Renal pelvis (tissue), 4 donors: ENCODE measurements around the gene BRD3OS. TPM values are rescaled to one million over a fixed set of nuclear protein-coding genes. Genes with fewer than 3 reads are reported as not detected.

Experiments
- DNase-seq: peaks from one replicate; pipeline ENCODE4 v3.0.0-alpha.2; 2013
- polyA plus RNA-seq, 3 donors: library from polyadenylated mRNA; unstranded; fragments of 120-200 nt; gene quantifications; one replicate each; pipeline ENCODE4 v1.2.1, GENCODE V29; 2013; ENCODE audit not compliant: insufficient read length in 3 of 3

The BRD3OS gene
- polyA plus RNA-seq, 3 donors = 21.8 to 26.4 (median 25.8) TPM

DNA sequence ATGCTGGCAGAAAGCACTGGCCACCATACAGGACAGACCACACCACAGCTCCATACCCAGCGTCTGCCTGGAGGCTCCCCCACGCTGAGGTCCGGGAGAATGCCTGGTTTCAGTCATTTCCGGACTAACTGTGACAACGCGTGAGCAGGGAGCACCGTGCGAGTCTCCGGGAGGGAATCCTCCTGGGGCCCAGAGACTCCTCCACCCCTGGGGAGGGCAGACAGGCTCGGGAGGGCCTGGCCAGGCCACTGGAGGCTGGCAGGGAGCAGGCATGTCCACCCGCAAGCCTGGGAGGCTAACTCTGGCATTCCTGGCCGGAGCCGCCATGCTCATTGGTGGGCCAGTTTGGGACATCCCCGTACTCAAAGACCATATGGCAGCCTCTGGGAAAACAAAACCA is 6.5 kb downstream of the BRD3OS start:
- DNase-seq = no peak

DNA sequence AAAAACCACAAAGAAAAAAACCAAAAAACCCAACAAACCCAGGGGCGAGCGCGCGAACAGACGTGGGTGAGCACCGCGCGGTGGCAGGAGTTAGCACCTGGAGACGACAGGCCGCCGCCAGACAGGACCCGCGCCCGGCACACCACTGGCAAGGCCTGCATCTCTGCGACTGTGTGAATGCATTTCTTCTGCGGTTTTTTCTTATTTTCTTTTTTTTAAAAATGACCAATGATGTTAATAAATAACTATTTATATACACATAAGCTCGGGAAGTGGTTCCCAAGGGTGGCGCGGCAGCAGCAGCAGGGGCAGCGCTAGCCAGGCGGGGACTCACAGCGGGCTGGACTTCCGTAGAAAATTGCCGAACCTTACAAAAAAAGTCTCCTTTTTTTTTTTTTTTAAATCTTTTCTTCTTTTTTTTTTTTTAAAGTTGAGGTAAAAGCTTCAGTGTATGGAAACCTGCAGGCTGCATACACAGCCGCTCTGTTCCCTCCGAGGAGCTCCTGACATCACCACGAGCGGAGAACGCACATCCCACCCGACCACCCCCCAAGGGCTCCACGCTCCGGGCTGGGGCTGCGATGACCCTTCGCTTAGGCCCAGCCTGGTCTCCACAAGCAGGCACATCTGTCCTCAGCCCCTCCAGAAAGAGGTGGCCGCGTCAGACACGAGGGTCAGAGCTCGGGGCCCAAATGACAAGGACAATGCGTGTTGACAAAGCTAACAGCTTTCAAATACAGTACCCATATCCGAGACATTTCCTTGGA is 7.4 kb downstream of the BRD3OS start:
- no peak for DNase-seq

DNA sequence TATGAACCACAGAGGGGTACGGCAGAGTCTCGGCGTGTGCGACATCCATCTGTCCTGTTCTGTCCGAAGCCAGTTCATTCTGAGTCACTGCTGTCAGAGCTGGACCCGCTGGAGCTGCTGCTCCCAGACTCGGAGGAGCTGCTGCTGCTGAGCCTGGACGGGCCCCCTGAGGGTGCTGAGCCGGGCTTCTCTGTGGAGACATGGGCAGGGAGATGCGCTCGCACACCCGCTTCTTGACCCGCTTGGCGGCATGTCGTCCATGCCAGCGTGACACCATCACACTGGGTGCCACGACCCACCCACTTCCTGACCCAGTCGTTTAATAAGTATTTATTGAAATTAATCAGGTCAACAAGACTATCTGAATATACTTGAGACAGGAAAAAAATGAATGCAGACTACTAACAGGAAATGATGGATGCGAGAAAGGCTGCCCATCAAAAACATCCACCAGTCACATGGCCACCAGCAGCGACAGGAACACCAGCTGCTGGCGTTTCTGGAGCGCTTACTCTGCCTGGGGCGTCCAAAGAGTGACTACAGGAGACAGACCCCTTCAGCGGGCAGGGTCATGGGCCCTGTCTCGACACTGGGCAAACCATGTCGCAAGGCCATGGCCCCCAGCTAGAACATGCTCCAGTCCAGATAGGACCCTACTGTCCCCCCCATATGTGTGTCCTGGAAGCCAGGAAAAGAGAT is 8.4 kb downstream of the BRD3OS start:
- no peak for DNase-seq

DNA sequence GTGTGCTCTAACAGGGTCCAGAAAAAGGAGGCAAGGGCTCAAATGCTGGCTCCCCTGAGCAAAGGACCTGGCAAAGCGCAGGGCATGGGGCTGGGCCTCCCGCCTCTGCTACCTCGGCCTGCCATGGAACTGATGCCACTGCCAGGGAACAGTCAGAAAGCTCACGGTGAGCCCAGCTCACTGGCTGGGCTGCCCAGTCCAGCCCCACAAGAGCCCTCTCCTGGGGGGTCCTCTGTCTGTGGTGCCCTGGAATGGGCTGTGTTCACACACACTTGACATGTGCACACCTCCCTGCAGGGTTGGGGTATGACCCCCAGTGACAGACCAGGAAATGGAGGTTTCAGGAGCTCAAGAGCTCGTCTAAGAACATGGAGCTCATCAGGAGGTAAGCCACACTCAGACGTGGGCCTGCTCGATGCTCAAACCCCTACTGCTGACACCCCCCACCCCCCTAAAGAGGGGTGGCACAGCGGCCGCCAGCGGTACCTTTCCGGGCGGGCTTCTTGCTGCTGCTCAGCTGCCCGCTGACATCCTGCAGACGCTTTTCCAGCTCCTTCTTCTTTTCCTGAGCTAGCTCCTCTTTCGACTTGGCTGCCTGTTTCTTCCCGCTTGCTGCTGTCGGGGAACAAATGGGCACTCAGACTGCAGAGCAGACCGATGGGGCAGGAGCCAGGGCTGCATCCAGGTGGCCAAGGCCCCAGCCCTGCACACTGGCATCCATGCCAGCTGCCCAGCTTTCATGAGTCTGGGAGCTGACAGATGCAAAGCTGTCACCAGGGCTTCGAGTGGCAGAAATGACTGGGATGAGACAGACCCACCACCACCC is 9.1 kb downstream of the BRD3OS start:
- DNase-seq = no peak

DNA sequence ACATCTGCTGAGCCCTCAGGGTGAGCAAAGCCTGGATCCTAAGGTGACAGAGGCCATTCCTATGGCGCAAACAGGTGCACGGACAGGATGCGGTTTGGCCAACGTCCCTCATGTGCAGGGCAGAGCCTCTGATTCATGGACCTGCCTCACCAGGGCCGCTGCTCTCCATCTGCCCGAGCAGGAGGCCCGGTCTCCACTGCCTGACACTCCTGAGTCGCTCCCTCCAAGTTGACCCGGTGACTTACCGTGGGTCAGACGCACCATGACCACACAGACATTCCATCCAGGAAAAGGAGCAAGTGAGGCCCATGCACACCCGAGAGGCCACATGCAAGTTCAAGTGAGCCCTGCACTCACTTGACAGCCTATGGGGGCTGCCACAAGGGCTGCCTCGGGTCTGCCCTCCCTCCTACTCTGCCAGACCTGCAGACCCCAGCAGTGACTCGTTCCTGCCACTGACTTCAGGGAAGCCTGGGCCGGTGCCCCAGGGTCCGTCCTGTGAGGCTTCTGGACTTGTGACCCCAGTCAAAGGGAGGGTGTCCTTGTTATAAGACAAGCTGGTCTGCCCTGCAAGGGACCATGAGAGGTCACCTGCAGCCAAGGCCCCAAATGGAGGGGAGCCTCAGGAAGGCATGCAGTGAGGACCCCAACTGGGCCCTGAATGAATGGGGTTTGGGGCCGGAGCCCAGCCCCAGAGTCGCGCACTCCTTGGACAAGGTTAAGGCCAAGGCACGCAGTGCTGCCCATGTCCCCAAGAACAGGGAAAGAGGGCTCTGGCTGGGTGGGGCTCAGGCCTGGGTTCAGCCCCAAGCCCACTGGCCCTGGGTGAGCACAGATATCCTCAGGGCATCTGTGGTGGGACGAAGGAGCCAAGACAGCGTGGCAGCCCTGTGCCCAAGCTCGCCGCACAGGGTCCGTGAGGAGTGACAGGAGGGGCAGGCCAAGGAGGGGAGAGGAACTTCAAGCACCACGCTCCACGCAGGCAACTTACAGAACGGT is 10.1 kb downstream of the BRD3OS start:
- no peak for DNase-seq

DNA sequence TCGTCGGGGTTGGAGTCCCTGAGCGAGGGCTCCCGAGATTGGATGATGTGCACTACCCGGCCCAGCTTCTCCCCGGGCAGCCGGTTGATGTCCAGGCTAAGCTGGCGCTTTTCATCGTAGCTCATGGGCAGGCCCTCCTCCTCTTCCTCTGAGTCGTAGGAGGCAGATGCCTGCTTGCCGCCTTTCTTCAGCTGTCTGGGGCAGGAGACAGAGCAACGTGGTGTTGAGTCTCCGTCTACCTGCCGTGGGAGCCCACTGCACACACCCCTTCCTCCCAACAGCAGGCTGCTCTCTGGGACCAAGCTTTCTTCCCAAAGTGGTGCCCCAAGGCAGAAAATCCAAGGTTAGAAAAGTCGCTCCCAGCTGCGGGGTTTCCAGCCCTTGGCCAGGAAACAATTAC is 10.8 kb downstream of the BRD3OS start:
- no peak for DNase-seq

DNA sequence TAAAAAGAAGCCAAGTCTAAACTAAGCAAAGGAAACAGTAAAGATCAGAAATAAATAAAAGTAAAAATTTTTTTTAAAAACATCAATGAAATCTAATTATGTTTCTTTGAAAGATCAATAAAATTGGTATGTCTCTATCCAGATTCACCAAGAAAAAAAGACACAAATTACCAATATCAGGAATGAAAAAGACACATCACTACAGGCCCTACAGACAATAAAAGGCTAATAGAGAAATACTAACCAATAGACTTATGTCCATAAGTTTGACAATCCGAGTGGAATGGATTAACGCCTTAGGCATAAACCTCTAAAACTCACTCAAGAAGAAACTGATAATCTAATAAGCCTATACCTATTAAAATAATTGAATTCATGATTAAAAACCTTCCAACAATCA is 12.4 kb downstream of the BRD3OS start:
- DNase-seq = no peak

DNA sequence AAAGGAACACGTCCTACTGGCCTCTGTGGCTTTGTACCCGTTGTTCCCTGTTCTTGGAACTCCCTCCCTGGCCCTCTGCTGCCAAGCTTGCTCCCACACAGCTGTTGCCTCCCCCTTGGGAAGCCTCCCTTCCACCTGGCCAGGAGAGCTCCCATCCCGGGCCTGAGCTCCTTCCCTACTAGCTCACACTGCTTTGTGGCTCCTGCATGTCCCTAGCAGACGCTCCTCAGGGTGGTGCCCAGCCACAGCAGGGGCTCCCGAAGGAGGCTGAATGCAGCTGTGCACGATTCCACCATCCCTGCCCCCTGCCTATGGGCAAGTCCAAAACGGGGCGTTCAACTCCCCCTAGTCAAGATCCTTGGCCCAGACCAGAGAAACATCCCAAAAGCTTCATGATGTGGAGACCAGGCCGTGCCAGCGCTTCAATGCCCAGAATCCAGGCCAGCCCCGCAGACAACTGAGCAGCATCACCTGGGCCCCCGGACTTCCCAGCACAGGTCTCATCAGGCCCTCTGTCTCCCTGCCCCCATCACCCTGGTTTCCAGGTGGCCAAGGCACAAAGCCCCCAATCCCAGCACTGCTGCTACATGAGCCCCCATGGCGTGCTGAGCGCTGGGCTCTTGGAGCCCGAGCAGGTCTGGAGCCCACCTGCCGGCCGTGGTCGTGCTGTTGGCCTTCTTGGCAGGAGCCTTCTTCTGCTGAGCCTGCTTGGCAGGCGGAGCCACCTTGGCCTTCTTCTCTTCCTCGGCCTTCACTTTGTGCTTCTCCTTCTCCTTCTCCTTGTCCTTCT is 14.3 kb downstream of the BRD3OS start:
- DNase-seq = no peak

DNA sequence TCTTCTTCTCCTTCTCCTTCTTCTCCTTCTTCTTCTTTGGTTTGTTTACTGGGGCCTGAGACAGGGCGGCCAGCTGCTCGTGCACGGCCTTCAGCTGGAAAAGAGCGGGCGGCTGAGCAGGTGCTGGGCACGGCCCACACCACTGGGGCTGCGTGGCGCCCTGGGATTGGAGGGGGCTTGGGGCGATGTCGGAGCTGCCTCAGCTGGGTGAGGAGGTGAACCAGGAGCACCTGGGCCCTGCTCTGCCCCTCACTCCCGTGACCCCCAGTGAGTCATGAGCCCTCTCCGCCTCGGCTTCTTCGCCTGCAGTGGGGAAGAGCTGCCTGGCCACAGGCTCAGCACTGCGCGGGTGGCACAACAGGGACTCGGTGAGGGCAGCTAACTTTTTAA is 14.9 kb downstream of the BRD3OS start:
- DNase-seq = no peak

DNA sequence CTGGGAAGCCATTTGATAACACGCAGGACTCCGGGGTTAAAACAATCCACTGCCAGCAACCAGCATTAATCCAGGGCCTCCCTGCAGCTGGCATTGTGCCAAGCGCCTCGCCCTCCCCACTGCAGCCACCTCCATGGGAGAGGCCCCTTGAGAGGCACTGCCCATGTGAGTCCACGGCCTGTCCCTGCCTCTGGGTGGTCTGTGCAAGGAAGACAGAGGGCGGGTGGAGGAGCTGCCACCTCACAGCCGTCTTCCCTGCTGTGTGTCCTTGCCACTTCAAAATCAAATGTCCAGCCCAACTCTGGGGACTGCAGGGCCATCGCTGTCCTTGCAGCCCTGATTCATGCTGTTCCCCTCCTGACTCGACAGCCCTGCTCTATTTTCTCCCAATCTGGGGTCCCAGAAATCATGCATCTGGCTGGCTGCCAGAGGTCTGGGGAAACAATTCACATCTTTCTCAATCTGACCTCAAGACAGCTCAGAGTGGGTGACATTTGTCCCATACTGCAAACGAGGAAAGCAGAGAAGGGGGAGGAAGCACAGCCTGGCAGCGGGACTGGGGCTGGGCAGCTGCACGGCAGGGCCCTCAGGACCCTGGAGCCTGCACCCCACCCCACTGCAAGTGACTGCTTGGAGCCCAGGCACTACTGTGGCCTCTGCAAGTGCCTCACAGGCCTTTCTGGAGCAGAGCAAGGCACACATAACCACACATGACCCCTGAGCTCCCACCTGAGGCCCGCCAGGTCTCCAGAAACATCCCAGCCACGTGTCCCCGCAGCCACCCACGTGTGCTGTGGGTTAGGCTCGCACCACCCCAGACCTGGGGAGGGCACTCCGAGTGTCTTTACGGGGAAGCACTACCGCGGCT is 15.7 kb downstream of the BRD3OS start:
- no peak for DNase-seq

DNA sequence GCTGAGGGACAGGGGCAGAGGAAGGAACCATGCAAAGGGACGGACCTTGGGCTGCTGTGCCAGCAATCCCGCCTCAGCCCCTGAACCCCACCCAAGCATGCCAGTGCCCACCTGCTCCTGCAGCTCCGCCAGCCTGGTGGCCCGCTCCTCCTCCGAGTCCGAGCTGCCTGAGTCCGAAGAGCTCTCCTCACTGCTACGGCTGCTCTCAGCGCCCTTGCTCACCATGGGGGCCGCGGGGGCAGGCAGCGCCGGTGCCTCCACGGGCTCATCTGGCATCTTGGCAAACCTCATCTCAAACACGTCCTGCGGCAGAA is 16.3 kb downstream of the BRD3OS start:
- no peak for DNase-seq

DNA sequence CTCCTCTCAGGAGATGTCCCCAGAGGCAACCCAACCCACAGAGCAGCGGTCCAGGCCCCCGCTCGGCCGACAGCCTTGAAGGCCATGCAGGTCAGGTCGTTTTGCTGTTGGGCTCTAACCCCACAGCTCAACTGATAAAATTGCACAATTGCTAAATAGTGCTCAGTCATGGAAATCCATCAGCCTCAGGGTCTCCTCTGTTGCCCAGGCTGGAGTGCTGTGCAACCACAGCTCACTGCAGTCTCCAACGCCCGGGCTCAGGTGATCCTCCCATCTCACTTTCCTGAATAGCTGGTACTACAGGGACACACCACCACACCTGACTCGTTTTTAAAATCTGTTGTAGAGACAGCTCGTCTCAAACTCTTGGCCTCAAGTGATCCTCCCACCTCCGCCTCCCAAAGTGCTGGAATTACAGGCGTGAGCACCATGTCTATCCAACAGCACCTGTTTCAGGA is 18.3 kb downstream of the BRD3OS start:
- DNase-seq = no peak

DNA sequence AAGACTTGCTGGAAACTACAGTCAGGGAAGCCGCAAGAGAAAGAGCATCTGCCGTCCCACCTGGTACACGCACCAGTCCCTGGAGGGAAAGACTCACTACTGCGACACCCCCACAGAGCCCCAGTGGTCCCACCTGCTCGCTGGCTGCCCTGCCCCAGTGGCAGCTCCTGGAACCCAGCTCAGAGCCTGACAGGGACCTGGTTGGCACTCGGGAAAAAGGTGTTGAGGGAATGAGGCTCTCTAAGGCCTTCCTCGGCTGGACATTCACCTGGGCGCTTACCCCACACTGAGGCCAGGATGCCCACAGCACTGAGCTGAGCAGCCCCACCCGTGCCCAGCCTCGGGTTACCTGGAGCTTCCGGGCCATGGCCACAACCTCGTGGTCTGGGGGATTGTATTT is 19.7 kb downstream of the BRD3OS start:
- no peak for DNase-seq

DNA sequence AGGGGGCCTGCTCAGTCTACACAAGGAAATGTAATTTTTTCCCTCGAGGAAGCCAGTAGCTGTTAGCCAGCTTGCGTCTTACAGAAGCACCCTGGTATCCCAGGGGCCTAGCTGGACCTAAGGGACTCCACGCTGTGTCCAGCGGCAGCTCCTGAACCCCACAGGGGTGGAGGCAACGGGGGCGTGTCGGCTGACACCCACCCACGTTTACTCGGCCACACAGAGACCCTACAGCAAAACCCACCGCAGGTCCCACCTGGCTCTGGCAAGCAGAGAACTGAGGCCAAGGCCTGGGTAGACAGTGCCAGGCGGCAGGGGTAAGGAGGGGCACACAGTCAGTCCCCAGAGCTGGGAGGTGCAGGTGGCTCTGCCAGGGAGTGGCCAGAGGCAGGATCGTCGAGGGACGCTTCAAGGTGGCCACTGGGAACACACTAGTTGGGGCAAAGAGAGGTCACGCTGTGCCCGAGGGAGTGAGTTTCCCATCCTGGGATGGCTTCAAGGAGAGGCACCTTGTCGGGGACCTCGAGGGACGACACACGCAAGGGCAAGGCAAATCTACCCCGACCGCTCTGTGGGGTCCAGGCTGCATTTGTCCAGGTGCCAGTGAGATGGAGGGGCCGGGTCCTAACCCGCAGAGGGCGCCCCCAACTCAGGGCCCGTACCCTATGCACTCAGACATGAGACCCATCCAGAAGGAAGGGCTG is 20.7 kb downstream of the BRD3OS start:
- no peak for DNase-seq

DNA sequence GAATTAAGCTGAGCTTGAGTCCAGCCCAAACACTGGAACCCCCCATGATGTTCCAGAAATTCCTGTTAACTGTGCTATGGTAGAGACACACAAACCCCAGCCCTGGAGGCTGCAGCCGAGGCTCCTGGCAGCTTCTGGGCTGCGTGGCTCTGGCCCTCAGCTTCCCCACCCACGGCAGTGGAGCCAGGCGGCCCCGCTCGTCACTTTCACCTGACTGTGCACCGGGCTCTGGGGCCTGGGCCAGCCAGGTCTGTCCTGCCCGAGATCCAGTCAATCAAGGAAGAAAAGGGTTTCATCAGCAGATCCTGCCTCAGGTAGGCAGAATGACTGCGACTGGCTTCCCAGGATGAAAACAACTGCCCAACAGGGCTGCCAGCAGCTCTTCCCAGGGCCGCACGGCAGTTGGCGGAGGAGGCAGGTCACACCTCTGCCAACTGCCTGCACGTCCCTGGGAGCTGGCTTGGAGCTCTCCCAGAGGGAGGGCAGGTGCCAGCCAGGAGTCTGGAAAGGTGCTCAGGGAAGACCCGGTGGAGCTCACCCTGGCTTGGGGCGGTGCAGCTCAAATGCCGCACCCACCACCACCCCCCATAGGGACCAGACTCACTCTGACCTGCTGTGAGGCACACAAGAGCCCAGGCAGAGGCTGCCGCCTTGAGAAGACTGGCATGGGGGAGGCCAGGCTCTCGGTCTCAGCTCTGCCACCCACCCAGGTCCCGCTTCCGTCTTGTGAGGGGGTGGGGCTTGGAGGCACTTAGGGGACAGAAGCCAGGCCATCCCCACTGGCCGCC is 21.8 kb downstream of the BRD3OS start:
- DNase-seq = no peak

DNA sequence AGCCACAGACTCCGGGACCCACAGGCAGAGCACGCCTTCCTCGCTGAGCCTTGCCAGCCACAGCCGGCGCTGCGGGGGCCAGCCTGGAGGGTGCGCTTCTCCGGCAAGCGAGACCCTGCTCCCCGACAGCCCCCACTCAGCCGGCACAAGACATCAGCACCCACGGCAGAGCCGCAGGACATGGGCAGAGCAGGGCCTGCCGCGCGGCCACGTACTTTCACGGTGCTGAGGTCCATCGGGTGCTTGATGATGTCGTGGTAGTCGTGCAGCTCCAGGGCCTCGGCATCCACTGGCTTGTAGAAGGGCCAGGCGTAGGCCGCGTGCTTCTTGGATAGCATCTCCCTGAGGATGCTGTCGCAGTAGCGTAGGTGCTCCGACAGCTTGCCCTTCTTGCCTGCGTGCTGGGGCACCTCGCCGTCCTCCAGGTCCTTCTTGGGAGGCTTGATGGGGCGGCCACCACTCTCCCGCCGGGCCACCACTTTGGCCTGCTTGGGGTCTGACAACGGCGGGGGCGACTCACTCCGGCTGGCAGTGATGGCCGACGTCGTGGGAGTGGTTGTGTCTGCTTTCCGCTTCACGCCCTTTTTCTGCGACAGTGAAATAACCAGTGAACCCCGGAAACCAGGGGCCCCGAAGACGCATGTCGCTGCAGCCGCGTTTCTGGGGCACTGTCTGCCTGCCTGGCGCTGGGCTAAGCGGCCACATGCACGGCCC is 22.7 kb downstream of the BRD3OS start:
- DNase-seq = no peak

DNA sequence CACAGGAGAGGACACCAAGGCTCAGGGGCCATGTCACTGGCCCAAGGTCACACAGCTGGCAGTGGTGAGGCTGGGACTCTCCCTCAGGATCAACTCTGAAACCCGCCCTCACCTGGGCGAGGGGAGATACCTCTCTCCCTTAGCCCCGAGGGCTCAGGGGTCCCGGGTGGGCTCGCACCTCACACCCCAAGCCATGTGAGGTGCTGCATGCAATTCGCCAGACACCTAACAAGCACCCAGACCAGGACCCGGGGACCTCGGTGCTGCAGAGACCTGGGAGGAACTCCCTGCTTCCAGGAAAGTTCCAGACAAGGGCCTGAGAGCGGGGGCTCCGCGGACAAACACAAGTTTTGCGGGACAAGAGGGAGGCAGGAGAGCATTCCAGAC is 23.3 kb downstream of the BRD3OS start:
- no peak for DNase-seq

DNA sequence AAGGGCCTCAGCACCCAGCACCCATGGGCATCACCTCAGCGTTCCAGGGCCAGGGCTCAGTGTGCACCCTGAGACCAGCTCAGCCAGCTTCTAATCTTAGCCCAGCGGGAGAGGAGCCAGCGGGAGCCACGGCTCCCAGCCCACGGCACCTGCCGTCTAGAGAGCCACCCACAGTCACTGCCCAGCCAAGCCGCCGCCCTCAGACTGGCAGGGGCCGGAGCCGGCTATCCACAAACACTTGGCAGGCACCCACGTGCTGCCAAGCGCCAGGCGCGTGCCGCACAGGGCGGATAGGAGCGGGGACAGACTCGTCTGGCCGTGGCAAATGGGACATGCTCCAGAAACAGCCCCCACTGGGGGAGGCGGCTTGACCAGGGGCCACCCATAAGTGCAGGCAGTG is 24.0 kb downstream of the BRD3OS start:
- DNase-seq = no peak
